ENCODE results near the gene BBOX1.
"Not testable (repeated sequence)": the region's sequence is repeated elsewhere in the genome, so short reads cannot be mapped to it uniquely, and the experiment has no call there.

BBOX1 gene

DNA sequence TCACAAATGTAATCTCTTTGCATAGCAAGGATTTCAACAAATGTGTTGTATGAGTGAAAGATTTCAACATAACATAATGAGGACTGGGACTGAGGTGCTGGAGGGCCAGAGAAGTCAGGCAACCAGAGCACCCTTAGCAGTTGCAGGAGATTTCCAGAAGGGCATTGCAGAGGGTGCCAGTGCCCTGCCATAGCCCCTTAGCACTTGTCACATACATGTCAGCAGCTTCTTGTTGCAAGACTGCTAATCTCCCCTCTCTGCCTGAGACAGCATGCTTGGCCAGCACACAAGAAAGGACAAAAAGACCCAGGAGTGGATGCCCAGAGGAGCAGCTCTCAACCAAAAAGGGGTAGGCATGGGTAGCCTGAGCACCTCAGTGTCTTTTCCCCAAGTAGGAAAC lies 43.2 kb downstream of the BBOX1 start:
- in situ Hi-C loops (cut with HindIII; ENCODE audit: low sequenced_read_pairs): no loop called here

DNA sequence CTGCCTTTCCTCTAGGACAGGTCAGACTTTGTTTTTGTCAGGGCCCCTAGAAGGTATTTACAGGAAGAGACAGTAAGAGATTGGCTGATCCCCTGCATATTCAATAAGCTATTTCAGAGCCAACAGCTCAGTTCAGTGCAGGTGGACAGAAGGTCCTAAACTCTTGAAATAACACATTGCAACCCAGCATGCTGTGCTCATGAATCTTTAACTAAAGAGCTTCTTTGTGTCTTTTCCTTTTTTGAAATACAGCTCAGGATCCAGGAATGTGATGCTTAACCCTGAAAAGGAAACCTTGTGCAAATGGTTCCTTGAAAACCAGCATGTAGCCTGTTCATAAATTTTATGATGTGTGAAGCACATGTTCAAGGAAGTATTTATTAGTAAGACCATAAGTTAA lies 43.9 kb downstream of the BBOX1 start:
- in situ Hi-C loops (cut with HindIII; ENCODE audit: low sequenced_read_pairs): no loop called here

DNA sequence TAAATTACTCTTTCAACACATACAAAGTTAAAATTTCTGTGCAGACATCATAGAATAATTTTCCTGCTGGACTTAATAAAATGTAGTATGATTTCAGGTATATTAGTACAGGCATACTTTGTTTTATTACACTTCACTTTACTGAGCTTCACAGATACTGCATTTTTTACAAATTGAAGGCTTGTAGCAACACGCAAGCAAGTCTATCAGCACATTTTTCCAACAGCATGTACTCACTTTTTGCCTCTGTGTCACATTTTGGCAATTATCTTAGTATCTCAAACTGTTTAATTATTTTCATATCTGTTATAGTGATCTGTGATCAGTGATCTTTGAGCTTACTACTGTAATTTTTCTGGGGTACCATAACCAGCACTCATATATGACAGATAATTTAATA lies 44.5 kb downstream of the BBOX1 start:
- in situ Hi-C loops (cut with HindIII; ENCODE audit: low sequenced_read_pairs): no loop called here

DNA sequence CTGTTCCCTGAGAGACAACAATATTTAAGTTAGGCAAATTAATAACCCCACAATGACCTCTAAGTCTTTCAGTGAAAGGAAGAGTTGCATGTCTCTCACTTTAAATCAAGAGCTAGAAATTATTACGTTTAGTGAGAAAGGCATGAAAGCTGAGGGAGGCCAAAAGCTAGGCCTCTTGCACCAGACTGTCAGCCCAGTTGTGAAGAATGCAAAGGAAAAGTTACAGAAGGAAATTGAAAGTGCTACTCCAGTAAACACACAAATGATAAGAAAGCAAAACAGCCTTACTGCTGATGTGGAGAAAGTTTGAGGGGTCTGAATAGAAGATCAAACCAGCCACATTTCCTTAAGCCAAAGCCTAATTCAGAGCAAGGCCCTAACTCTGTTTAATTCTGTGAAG lies 45.0 kb downstream of the BBOX1 start:
- in situ Hi-C loops (cut with HindIII; ENCODE audit: low sequenced_read_pairs): no loop called here

DNA sequence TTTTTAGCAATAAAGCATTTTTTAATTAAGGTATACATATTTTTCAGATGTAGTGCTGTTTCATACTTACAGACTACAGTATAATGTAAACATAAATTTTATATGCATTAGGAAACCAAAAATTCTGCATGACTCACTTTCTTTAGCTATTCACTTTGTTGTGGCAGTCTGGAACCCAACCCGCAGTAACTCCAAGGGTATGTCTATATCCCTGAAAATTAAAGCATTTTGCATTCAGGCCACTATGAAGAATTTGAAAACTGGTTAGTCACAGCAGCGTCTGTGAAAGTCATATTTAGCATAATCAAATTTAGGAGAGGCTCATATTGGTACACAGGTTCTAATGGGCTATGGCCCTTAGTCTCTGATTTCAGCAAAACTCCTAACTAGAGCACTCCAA lies 46.8 kb downstream of the BBOX1 start:
- in situ Hi-C loops (cut with HindIII; ENCODE audit: low sequenced_read_pairs): no loop called here

DNA sequence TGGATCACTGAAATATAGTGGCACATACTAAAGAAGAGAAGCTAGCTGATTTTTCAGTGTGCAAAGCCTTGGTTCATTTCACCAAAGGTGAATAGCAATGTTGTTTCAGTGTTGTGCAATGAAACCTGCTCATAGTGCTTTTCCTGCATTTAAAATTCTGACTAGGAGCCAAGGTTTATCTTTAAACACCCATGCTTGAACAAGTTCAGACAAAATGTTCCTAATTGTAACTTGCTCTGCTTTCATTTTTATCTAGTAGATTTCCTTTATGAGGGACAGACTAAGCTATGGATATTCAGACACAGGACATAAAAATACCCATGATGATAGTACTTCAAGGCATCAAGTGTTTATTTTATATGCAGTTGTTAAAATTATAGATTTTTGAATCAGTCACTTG lies 47.7 kb downstream of the BBOX1 start:
- in situ Hi-C loops (cut with HindIII; ENCODE audit: low sequenced_read_pairs): no loop called here

DNA sequence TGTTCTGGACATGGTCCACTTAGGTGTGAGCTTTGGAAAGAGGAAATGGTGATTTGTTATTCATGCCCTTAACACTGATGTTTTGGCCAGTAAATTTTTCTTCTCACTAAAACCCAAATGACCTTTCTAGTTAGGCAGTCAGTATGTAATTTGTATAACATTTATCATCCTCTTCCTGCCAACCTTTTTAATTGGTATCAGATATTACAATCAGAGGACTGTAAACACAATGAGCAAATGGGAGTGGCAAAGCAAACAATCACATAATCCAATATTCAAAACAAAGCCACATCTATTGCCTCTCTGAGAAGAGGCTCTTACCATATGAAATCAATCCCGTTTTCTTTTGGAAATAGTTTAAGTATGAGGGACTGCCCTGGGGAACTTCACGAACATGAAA lies 49.1 kb downstream of the BBOX1 start:
- in situ Hi-C loops (cut with HindIII; ENCODE audit: low sequenced_read_pairs): no loop called here

DNA sequence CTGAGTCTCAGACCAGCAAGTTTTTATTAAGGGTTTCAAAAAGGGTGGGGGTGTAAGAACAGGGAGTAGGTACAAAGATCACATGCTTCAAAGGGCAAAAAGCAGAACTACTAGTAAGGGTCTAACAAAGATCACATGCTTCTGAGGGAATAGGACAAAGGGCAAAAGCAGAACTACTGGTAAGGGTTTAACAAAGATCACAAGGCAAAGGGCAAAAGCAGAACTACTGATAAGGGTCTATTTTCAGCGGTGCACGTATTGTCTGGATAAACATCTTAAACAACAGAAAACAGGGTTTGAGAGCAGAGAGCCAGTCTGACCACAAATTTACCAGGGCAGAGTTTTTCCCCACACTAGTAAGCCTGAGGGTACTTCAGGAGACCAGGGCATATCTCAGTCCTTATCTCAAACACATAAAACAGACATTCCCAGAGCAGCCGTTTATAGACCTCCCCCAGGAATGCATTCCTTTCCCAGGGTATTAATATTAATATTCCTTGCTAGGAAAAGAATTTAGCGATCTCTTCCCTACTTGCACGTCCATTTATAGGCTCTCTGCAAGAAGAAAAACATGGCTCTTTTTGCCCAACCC lies 49.8 kb downstream of the BBOX1 start:
- in situ Hi-C loops (cut with HindIII; ENCODE audit: low sequenced_read_pairs): not testable (repeated sequence)

DNA sequence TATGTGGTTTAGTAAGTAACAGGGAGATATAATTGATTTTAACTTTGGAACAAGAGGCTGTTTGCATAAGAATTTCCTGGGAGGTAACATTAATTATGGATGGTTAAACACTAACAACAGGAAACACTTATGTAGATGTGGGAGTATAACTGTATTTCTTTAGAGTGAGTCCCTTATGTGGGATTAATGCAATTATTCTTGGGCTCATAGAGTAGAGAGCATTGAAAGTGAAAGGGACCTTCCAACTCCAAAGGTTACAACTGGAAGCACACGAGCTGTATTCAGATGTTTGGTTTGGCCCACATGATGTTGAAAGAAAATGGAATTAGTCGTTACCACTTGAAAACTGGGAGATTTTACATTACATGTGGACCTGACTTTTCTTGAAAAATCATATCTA lies 53.5 kb downstream of the BBOX1 start:
- in situ Hi-C loops (cut with HindIII; ENCODE audit: low sequenced_read_pairs): no loop called here

DNA sequence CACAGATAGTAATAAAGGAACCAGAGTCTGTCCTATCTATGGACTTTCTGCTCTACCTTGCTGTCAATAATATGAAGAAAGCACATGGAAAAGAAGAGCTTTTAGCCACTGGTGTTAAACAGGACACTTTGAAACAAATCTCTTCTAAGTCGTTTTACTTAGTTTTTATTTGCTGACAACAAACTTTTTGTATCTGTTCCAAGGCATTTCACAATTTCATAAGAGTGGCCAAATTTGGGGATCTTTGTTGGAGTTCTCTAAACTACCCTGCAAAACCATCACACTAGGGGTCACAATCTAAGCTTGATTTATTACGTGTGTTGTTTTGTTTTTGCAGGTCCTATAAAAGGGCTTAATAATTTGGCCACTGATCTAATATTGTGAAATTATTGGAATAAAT lies 54.4 kb downstream of the BBOX1 start:
- in situ Hi-C loops (cut with HindIII; ENCODE audit: low sequenced_read_pairs): no loop called here

DNA sequence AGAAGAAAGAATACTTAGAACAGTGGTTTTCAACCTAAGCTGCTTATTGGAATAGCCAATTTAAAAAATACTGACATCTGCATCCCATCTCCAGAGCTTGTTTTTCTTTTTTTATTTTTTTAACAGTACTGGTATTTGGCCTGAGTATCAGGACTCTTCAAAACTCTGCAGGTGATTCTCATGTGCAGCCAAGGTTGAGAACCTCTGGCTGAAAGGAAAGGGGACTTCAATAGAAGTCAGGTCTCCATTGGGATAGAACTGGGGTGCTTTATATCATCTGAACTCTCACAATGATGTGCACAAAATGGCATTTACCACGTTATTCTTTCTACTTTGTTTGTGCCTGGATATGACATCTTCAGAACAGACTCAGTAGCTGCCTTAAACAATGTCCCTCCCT lies 55.3 kb downstream of the BBOX1 start:
- in situ Hi-C loops (cut with HindIII; ENCODE audit: low sequenced_read_pairs): no loop called here

DNA sequence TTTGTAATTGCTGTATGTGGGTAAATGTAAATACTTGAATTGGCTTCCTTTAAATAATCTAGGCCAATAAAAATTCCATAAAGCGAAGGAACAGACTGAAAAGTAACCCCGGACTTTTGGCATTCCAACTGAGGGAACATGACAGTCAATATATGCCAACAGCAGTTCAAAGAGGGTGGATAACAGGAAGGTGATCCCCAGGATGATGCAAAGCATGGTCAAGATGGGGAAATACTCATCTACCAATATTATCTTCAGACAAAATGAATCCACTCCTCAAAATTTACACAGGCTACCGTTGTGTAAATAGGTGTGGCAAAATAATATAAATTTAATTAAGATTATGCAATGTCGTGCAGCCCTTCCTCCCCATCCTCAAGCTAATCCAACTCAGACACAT lies 56.9 kb downstream of the BBOX1 start:
- in situ Hi-C loops (cut with HindIII; ENCODE audit: low sequenced_read_pairs): no loop called here

DNA sequence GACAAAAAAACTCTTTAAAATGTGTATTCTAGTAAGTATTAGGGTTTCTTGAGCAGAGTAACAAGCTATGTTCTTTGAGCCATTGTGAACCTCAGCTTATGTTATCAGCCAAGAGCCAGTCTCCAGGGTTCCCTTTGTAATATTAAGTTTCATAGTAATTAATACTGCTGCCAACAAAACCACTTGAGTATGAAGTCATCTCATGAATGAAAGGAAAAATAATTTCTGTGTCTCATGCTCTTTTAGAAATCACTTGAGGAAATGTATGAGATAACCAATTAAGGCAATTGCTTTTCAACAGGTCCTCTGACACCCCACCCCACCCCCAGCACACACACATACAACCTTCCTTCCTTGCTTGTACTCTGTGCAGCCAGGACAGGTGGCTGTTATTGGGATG lies 59.9 kb downstream of the BBOX1 start:
- in situ Hi-C loops (cut with HindIII; ENCODE audit: low sequenced_read_pairs): no loop called here

DNA sequence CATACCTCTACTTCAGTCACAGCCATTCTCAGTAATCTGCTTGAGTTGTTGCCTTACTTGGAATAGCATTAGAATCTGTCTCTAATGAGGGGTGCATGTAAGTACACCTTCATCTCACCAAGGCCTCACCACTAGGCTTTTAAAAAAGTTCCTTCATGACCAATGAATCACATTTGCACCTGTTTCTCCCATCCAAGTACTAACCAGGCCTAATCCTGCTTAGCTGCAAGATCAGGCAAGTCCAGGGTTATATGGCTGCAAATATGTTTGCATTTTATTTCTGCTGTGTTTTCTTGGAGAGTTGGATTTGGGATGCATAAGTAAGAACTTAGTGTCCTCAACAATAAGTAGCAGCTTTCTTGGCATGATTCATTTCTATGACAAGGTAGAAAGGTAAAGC lies 66.9 kb downstream of the BBOX1 start:
- in situ Hi-C loops (cut with HindIII; ENCODE audit: low sequenced_read_pairs): no loop called here

DNA sequence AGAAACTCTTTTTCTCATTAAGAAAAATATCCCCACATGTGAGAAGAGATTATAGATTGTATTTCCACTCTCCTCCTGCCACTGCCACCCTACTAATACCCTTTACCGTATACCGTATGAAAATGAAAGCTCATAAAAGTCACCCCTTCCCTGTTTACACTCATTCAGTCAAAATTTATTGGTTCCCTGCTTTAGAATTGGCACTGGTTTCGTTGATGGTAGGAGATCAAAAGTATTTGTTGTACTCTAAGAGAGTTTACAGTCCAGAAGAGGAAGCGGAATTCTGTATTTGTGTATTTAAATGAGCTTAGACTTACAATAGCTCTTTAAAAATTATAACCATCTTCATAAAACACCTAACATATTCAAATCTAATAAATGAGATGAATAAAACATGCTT lies 68.2 kb downstream of the BBOX1 start:
- in situ Hi-C loops (cut with HindIII; ENCODE audit: low sequenced_read_pairs): no loop called here

DNA sequence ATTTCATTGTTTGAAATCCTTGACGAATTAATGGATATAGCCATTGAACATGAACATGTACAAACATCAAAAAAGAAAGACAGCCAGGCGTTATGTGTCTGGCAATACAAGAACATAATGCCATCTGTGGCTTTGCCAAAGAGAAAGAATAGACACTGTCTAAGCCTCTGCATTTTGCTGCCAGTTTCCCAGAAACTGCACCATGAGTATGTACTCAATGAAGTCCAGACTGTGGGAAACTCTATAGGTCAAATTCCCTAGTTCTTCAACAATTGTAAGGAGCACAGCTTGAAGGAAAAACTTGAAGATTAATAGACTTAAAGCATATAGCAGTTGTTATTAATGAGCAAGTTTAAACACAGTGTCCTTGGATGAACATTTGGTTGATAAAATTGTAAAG lies 71.3 kb downstream of the BBOX1 start:
- in situ Hi-C loops (cut with HindIII; ENCODE audit: low sequenced_read_pairs): no loop called here

DNA sequence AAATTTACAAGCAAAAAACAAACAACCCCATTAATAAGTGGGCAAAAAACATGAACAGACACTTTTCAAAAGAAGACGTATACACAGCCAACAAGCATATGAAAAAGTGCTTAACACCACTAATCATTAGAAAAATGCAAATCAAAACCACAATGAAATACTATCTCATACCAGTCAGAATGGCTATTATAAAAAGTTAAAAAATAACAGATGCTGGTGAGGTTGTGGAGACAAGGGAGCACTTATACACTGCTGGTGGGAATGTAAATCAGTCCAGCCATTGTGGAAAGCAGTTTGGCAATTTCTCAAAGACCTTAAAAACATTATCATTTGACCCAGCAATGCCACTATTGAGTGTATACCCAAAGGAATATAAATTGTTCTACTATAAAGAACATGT lies 72.3 kb downstream of the BBOX1 start:
- in situ Hi-C loops (cut with HindIII; ENCODE audit: low sequenced_read_pairs): no loop called here

DNA sequence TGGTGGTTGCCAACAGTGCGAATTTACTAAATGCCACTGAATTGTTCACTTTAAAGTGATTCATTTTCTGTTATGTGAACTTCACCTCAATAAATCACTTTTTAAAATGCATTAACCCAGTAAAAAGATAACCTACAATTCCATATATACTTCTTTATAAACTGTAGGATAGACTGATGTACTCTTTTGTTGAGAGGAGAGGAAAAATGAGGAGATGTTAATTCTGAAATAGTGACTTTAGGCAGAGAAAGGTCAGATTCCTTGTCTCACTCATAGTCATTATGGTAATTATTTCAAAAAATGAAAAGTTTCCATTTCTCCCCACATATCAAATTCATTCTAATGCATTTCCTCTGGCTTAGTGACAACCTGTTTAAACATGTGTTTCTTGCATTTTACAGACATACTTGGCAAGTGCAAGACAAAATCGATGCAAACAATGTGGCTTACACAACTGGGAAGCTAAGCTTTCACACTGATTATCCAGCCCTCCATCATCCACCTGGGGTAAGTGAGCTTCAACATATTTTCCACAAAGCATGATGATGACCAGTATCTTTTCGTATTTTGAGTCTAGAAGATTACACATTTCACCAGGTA lies 74.5 kb downstream of the BBOX1 start:
- in situ Hi-C loops (cut with HindIII; ENCODE audit: low sequenced_read_pairs): no loop called here

DNA sequence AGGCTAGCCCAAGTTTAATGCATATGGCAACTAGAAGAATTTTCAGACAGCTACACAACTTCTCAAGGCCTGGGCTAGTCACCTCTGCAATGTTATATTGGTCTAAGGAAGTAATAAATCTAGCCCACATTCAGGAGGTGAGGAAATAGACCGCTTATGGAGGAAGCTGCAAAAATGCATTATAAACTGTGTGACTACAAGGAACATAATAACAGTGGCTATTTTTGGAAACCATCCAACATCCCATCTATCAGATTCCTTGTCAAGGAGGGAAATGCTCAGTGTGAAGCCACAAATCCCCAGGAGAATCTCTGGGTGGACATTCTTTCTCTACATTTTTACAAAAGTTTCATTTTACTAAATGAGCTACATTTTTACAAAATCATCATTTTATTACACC lies 76.1 kb downstream of the BBOX1 start:
- in situ Hi-C loops (cut with HindIII; ENCODE audit: low sequenced_read_pairs): no loop called here

DNA sequence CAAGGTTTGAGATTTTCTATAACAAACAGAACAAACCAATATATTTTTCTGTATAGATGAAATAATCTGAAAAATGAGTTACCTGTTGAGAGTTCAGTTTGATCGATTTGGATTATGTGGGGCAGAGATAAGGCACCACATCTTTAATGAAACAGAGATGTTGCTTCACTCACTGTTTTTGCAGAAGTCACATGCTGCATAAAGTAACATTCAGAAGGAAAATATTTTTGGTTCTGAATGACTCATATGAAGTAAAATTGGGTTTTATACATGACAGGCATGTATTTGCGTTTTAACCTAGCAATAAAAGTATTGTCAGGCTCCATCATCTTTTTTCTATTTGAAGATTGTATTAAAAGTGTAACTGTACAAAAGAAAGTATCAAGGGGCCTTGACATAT lies 77.8 kb downstream of the BBOX1 start:
- in situ Hi-C loops (cut with HindIII; ENCODE audit: low sequenced_read_pairs): no loop called here

DNA sequence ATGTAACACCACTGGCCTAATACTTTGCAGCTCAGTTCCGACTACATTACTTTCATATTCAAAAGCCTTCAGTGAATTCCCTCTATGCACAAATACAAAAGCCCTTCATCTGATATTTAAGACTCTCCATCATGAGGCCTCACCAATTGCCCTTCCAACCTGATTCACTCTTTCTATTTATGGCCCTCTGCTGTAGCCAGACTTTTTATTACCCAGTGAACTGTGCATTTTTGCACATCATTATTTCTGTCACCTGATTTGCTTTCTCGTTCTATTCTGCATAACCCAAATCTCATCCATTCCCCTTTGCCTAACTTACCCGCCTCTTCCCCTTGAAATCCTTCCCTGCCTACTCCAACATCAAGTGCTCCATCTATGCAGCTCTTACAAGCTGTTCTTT lies 78.3 kb downstream of the BBOX1 start:
- in situ Hi-C loops (cut with HindIII; ENCODE audit: low sequenced_read_pairs): no loop called here

DNA sequence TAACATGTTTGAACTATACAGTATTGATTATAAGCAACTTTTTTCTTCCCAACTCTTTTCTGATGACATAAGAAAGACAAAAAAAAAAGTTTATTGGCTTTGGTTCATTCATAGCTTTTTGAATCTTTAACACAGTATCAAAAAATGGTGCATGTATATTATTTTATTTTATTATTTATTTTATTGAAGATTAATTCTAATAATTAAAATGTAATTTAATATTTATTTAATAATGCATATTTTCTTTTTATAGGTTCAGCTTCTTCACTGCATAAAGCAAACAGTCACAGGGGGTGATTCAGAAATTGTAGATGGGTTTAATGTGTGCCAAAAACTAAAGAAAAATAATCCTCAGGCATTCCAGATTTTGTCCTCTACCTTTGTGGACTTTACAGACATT lies 78.8 kb downstream of the BBOX1 start:
- in situ Hi-C loops (cut with HindIII; ENCODE audit: low sequenced_read_pairs): no loop called here

DNA sequence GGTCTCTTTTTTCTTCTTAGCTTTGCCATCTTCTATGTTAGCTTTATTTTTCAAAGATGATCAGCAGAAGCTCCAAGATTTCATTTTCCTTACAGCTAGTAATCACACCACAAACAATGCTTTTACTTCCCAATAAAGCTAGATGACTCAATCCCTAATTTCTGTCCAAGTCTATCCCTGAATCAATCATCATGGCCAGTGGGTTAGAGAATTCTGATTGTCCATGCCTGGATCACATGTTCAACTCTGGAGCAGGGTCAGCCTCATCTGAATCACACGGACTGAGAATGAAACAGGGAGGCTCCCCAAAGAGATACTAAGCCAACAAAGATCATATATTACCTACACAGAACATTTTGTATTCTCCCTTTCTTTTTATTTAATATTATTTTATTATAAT lies 79.6 kb downstream of the BBOX1 start:
- in situ Hi-C loops (cut with HindIII; ENCODE audit: low sequenced_read_pairs): no loop called here

Measured in endothelial cell of hepatic sinusoid (primary cell).